Keratinocyte (primary cell): ENCODE results near the gene SPDYE4. TPM values are rescaled to one million over a fixed set of nuclear protein-coding genes. Genes with fewer than 3 reads are reported as not detected.

Source experiments
- DNase-seq: peaks from one replicate; pipeline ENCODE4 v3.0.0-alpha.2; 2011; ENCODE audit warnings: low read depth, missing footprints, low spot score
- FAIRE-seq: peaks from 2 replicates; lab custom pipeline; 2011; peaks lifted over from hg19 to GRCh38; lab: Jason Lieb, UNC
- H2AFZ ChIP-seq: 2 replicates; pipeline ENCODE4 v1.6.0; 2012; ENCODE audit warnings: low read length, control low read depth, inconsistent platforms; ENCODE audit not compliant: control insufficient read depth
- H3K27ac ChIP-seq: 2 replicates; pipeline ENCODE4 v1.5.1; 2011; ENCODE audit warnings: low read length; ENCODE audit not compliant: control insufficient read depth, insufficient read depth
- H3K27me3 ChIP-seq: 3 replicates; pipeline ENCODE4 v1.6.0; 2011; ENCODE audit warnings: low read length; ENCODE audit not compliant: control insufficient read depth, insufficient read depth; ENCODE audit errors: extremely low read depth
- H3K36me3 ChIP-seq, 2 experiments: 2 replicates in 1 of 2; 3 replicates in 1 of 2; pipeline ENCODE4 v1.5.1; 2011; ENCODE audit warnings: low read length in 2 of 2, mild to moderate bottlenecking in 1 of 2; ENCODE audit not compliant: control insufficient read depth in 2 of 2, insufficient read depth in 2 of 2; ENCODE audit errors: extremely low read depth in 1 of 2
- H3K4me1 ChIP-seq: 3 replicates; pipeline ENCODE4 v1.5.1; 2011; ENCODE audit warnings: low read length; ENCODE audit not compliant: control insufficient read depth, insufficient read depth; ENCODE audit errors: extremely low read depth
- H3K4me2 ChIP-seq: 3 replicates; pipeline ENCODE4 v1.6.0; 2011; ENCODE audit warnings: low read depth, low read length; ENCODE audit not compliant: control insufficient read depth, insufficient read depth; ENCODE audit errors: extremely low read depth
- H3K4me3 ChIP-seq, 3 experiments: fragments of 200-600 bp in 1 of 3; sonication (generic) in 1 of 3; 2 replicates in 2 of 3; 3 replicates in 1 of 3; pipeline ENCODE4 v1.5.1; 2011 to 2016; ENCODE audit warnings: low read length in 3 of 3, mild to moderate bottlenecking in 3 of 3, control low read depth in 2 of 3, inconsistent platforms in 1 of 3, low read depth in 1 of 3, mixed read lengths in 1 of 3, mixed run types in 1 of 3, moderate library complexity in 1 of 3; ENCODE audit not compliant: control insufficient read depth in 2 of 3, insufficient read depth in 2 of 3; ENCODE audit errors: extremely low read depth in 1 of 3
- H3K79me2 ChIP-seq: 2 replicates; pipeline ENCODE4 v1.6.0; 2012; ENCODE audit warnings: low read length; ENCODE audit not compliant: control insufficient read depth, insufficient read depth
- H3K9ac ChIP-seq: 3 replicates; pipeline ENCODE4 v1.6.0; 2011; ENCODE audit warnings: low read length; ENCODE audit not compliant: control insufficient read depth, insufficient read depth; ENCODE audit errors: extremely low read depth
- H3K9me1 ChIP-seq: 3 replicates; pipeline ENCODE4 v1.6.0; 2011; ENCODE audit warnings: low read length; ENCODE audit not compliant: control insufficient read depth, insufficient read depth; ENCODE audit errors: extremely low read depth
- H3K9me3 ChIP-seq: 2 replicates; pipeline ENCODE4 v1.5.1; 2012; ENCODE audit warnings: low read depth, low read length; ENCODE audit not compliant: control insufficient read depth
- H4K20me1 ChIP-seq: 3 replicates; pipeline ENCODE4 v1.6.0; 2011; ENCODE audit warnings: low read length; ENCODE audit not compliant: control insufficient read depth, insufficient read depth; ENCODE audit errors: extremely low read depth
- CTCF ChIP-seq, 3 experiments: IDR thresholded peaks in 1 of 3; conservative IDR thresholded peaks in 1 of 3; optimal IDR thresholded peaks in 1 of 3; 2 replicates in 2 of 3; 3 replicates in 1 of 3; pipeline versions ENCODE3 to v1.5.1; 2011; ENCODE audit warnings: low read length in 3 of 3, mild to moderate bottlenecking in 3 of 3, moderate library complexity in 2 of 3, control low read depth in 1 of 3, inconsistent platforms in 1 of 3; ENCODE audit not compliant: insufficient read depth in 2 of 3; ENCODE audit errors: extremely low read depth in 1 of 3
- EZH2 ChIP-seq: IDR thresholded peaks from one replicate; pipeline ENCODE4 v1.6.1; 2012; ENCODE audit warnings: inconsistent platforms, mild to moderate bottlenecking, low read length, moderate library complexity
- dilution Hi-C: fragments of 300-500 bp; cut with MboI; formaldehyde crosslinking; loops from one replicate; pipeline ENCODE4 v1.7.0; 2020; ENCODE audit warnings: low sequenced_read_pairs; ENCODE audit not compliant: extremely low pct_ligation_motif_present
- polyA plus RNA-seq, 5 experiments: library from polyadenylated mRNA; depleted of rRNA in 3 of 5; stranded (reverse) in 3 of 5; stranded (forward) in 1 of 5; unstranded in 1 of 5; fragments of >200 nt; gene quantifications; 1 replicate in 1 of 5; 2 replicates in 3 of 5; 3 replicates in 1 of 5; pipeline versions ENCODE4 v1.2.1 to v1.2.3, GENCODE V29; 2011 to 2012; ENCODE audit warnings: missing spikeins in 2 of 5, low read depth in 1 of 5, low replicate concordance in 1 of 5

SPDYE4 gene
- polyA plus RNA-seq, 1 donor (not counting 4 experiments of a cell fraction or from before 2014, with no cell fraction given): not detected

- Histone ChIP-seq H2AFZ (no peak overlapping the region), H3K79me2 (no peaks in the 10 kb centered on the region), H3K9me3 (no peaks in the 10 kb centered on the region), H3K9ac (no peak overlapping the region), H3K36me3 (no peaks in the 10 kb centered on the region), H3K4me1 (no peaks in the 10 kb centered on the region), H3K9me1 (no peaks in the 10 kb centered on the region), H4K20me1 (no peaks in the 10 kb centered on the region), H3K4me3 (no peak overlapping the region), H3K27me3 (no peaks in the 10 kb centered on the region), H3K4me2 (no peak overlapping the region), H3K27ac (no peak overlapping the region)
- no peak for DNase-seq
- no peak for TF ChIP-seq CTCF (optimal IDR thresholded peaks at IDR 0.05 in 1 of 3, IDR thresholded peaks at IDR 0.05 in 1 of 3, conservative IDR thresholded peaks at IDR 0.05 in 1 of 3; ENCODE audit: extremely low read depth in 1 of 3, insufficient read depth in 2 of 3, low read length in 3 of 3)
- TF ChIP-seq EZH2: no peak
- FAIRE-seq: no peak
- dilution Hi-C loops: no loop called here
Measured at GRCh38 chr17:8781776-8782175, 23.4 kb upstream of the SPDYE4 start.

GRCh38 chr17:8776881-8777280 is 18.5 kb upstream of the SPDYE4 start:
- Histone ChIP-seq H3K4me2 (no peak overlapping the region), H2AFZ (no peak overlapping the region), H3K4me3 (no peak overlapping the region), H3K4me1 (no peaks in the 10 kb centered on the region), H3K36me3 (no peaks in the 10 kb centered on the region), H3K79me2 (no peaks in the 10 kb centered on the region), H3K27me3 (no peaks in the 10 kb centered on the region), H3K9me3 (no peaks in the 10 kb centered on the region), H3K9me1 (no peaks in the 10 kb centered on the region), H3K9ac (no peak overlapping the region), H3K27ac (no peak overlapping the region), H4K20me1 (no peaks in the 10 kb centered on the region)
- no peak for TF ChIP-seq CTCF (optimal IDR thresholded peaks at IDR 0.05 in 1 of 3, IDR thresholded peaks at IDR 0.05 in 1 of 3, conservative IDR thresholded peaks at IDR 0.05 in 1 of 3; ENCODE audit: extremely low read depth in 1 of 3, insufficient read depth in 2 of 3, low read length in 3 of 3)
- no peak for TF ChIP-seq EZH2
- DNase-seq (no peak), FAIRE-seq (no peak)
- dilution Hi-C loops: no loop called here
